ENCODE data around the gene MAGEC3.

DNA sequence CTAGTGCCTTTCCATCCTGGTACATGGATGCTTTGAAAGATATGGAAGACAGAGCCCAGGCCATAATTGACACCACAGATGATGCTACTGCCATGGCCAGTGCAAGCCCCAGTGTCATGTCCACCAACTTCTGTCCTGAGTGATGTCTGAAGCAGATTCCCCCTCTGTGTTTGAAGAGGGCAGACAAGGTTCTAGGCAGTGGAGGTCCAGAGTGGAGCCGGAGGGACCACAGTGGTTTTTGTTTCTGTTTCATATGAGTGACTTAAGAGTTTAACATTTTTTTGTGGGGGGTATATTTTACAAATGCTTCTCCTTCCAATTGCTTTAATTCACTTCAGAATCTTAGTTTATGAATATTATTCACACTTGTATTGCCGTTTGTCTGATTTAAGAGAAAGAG, 59.6 kb downstream of the MAGEC3 start:
- TF ChIP-seq CTCF (IDR thresholded peaks at IDR 0.05) (no peak), POLR2A (IDR thresholded peaks at IDR 0.05) (no peak), POLR2AphosphoS5 (IDR thresholded peaks at IDR 0.05) (no peak)
